Progenitor cell of endocrine pancreas (in vitro differentiated cells): ENCODE data around the gene MAP7D1. TPM values are rescaled to one million over a fixed set of nuclear protein-coding genes. Genes with fewer than 3 reads are reported as not detected.

Experiments used
- DNase-seq: peaks from one replicate; pipeline ENCODE4 v3.0.0; 2021; ENCODE audit warnings: low spot score; ENCODE audit not compliant: unreplicated experiment
- H3K27ac Mint-ChIP-seq: 2 replicates; pipeline ENCODE4 v1.8.0; 2021; ENCODE audit warnings: mild to moderate bottlenecking, moderate library complexity, mixed read lengths
- H3K27me3 Mint-ChIP-seq: 2 replicates; pipeline ENCODE4 v1.8.0; 2021; ENCODE audit warnings: mixed read lengths
- H3K36me3 Mint-ChIP-seq: 2 replicates; pipeline ENCODE4 v1.8.0; 2022; ENCODE audit warnings: mixed read lengths; ENCODE audit not compliant: insufficient read depth
- H3K4me1 Mint-ChIP-seq: 2 replicates; pipeline ENCODE4 v1.8.0; 2021; ENCODE audit warnings: low read depth, mixed read lengths
- H3K4me3 Mint-ChIP-seq: 2 replicates; pipeline ENCODE4 v1.8.0; 2021; ENCODE audit warnings: low read depth, mild to moderate bottlenecking, moderate library complexity, mixed read lengths
- H3K9me3 Mint-ChIP-seq: 2 replicates; pipeline ENCODE4 v1.8.0; 2021; ENCODE audit warnings: low read depth, mixed read lengths
- total RNA-seq: library from RNA; stranded (reverse); gene quantifications from 2 replicates; pipeline ENCODE4 v1.2.1, GENCODE V29; 2021
- TF ChIP-seq, protein P1 (sequence below): fragments of 200-600 bp; sonication (generic); IDR thresholded peaks from one replicate; pipeline ENCODE4 v1.5.0; 2021; ENCODE audit warnings: antibody characterized with exemption, mild to moderate bottlenecking; ENCODE audit not compliant: unreplicated experiment

MAP7D1 gene
- total RNA-seq, 1 donor from 2014 or later, result 109 TPM

DNA sequence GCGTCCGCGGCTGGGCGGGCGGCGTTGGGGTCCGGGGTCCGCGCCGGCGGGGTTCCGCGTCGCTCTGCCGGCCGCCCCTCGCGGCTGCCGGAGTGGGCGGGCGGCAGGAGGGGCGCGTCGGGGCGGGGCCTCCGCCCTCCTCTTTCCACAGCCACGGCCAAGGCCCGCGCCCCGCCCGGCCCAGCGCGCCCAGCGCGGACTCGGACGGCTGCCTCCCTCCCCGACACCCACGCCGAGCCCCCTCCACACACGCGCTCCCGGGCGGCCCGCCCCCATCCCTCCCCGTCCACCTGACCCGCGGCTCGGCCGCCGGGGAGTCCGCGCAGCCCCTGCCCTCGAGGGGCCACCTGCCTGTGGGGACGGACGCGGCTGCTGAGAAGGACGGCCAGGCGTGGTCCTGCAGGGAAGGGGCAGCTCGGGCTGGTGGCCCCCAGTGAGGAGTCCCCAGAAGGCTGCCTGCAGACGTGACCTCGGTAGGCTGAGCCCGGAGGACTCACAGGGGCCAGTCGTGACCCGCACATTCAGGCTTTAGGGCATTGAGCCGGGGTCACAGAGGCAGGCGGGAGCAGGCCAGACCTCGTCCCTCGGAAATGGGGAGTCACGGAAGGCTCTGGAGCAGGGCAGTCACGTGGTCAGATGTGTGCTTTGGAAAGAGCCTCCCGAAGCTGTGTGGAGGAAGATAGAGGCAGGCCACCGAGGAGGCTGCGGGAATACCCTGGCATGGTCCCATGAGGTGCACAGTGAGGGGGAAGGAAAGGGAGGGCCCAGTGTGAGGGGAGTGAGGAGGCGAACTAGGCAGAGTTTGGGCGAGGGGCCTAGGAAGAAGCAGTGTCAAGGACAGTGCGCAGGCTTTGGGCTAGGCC is 30.6 kb upstream of the MAP7D1 start, which contains the start of gene COL8A2:
TSS of gene COL8A2 (minus strand) at position 94 of the 863 bp plus-strand sequence. CDS start 24,980 bp downstream, outside the sequence.
- Mint-ChIP-seq H3K9me3 (no peaks in the 10 kb centered on the region), H3K36me3 (no peaks in the 10 kb centered on the region), H3K4me1 (peaks cover 10% of the 10 kb centered on the region), H3K27me3 (peaks cover 43% of the 10 kb centered on the region), H3K4me3 (peak within 1 kb of the TSS; percentile 63), H3K27ac (peak within 1 kb of the TSS; percentile 53)
- no peak for DNase-seq
- TF ChIP-seq, protein P1, sequence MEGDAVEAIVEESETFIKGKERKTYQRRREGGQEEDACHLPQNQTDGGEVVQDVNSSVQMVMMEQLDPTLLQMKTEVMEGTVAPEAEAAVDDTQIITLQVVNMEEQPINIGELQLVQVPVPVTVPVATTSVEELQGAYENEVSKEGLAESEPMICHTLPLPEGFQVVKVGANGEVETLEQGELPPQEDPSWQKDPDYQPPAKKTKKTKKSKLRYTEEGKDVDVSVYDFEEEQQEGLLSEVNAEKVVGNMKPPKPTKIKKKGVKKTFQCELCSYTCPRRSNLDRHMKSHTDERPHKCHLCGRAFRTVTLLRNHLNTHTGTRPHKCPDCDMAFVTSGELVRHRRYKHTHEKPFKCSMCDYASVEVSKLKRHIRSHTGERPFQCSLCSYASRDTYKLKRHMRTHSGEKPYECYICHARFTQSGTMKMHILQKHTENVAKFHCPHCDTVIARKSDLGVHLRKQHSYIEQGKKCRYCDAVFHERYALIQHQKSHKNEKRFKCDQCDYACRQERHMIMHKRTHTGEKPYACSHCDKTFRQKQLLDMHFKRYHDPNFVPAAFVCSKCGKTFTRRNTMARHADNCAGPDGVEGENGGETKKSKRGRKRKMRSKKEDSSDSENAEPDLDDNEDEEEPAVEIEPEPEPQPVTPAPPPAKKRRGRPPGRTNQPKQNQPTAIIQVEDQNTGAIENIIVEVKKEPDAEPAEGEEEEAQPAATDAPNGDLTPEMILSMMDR, result no peak

- peaks cover 43% of the 10 kb centered on the region for H3K27me3 Mint-ChIP-seq
- no peaks in the 10 kb centered on the region for H3K9me3 Mint-ChIP-seq
- H3K4me3 Mint-ChIP-seq, result no peak overlapping the region
- H3K27ac Mint-ChIP-seq, result peak overlapping the region; percentile 53
- TF ChIP-seq, protein P1, result no peak
- no peak for DNase-seq
- H3K36me3 Mint-ChIP-seq, result no peaks in the 10 kb centered on the region
- H3K4me1 Mint-ChIP-seq, result peaks cover 10% of the 10 kb centered on the region
Observed at GRCh38 chr1:36126005-36126716, 29.8 kb upstream of the MAP7D1 start.

GRCh38 chr1:36126797-36127500 is 29.0 kb upstream of the MAP7D1 start:
- TF ChIP-seq, protein P1, result no peak
- H3K27ac Mint-ChIP-seq, result no peak overlapping the region
- no peak for DNase-seq
- no peaks in the 10 kb centered on the region for H3K9me3 Mint-ChIP-seq
- peaks cover 39% of the 10 kb centered on the region for H3K27me3 Mint-ChIP-seq
- no peak overlapping the region for H3K4me3 Mint-ChIP-seq
- no peaks in the 10 kb centered on the region for H3K36me3 Mint-ChIP-seq
- peaks cover 10% of the 10 kb centered on the region for H3K4me1 Mint-ChIP-seq

- Mint-ChIP-seq H3K4me3 (no peak overlapping the region), H3K27me3 (peaks cover 25% of the 10 kb centered on the region), H3K36me3 (no peaks in the 10 kb centered on the region), H3K4me1 (peaks cover 10% of the 10 kb centered on the region), H3K9me3 (no peaks in the 10 kb centered on the region), H3K27ac (no peak overlapping the region)
- DNase-seq, result no peak
- TF ChIP-seq, protein P1, result no peak
Observed at GRCh38 chr1:36128126-36128904, 27.6 kb upstream of the MAP7D1 start.

GRCh38 chr1:36128905-36129206 is 27.1 kb upstream of the MAP7D1 start:
- Mint-ChIP-seq H3K27me3 (peaks cover 20% of the 10 kb centered on the region), H3K4me3 (no peak overlapping the region), H3K36me3 (no peaks in the 10 kb centered on the region), H3K4me1 (peaks cover 10% of the 10 kb centered on the region), H3K27ac (no peak overlapping the region), H3K9me3 (no peaks in the 10 kb centered on the region)
- TF ChIP-seq, protein P1, result no peak
- DNase-seq, result no peak
